Mesenchymal stem cell (in vitro differentiated cells and primary cell): ENCODE measurements around the gene HTR3D.

Experiments used
- DNase-seq: peaks from one replicate; pipeline ENCODE4 v3.0.0-alpha.2; 2013
- H2AFZ ChIP-seq: one replicate; pipeline ENCODE4 v1.6.1; 2013; ENCODE audit warnings: low read depth, mild to moderate bottlenecking, control low read depth, inconsistent platforms, low read length, moderate library complexity
- H2AK5ac ChIP-seq: 2 replicates; pipeline ENCODE4 v1.6.1; 2013; ENCODE audit warnings: low read length, moderate library complexity, mild to moderate bottlenecking, inconsistent platforms; ENCODE audit not compliant: severe bottlenecking
- H2BK120ac ChIP-seq: one replicate; pipeline ENCODE4 v1.6.1; 2013; ENCODE audit warnings: low read depth, mild to moderate bottlenecking, inconsistent platforms, low read length, moderate library complexity
- H2BK12ac ChIP-seq, 2 experiments: one replicate each; pipeline ENCODE4 v1.6.1; 2013; ENCODE audit warnings: inconsistent platforms in 2 of 2, low read length in 2 of 2, mild to moderate bottlenecking in 2 of 2, moderate library complexity in 2 of 2, control low read depth in 1 of 2
- H2BK15ac ChIP-seq: one replicate; pipeline ENCODE4 v1.6.1; 2013; ENCODE audit warnings: mild to moderate bottlenecking, low read depth, inconsistent platforms; ENCODE audit not compliant: poor library complexity, severe bottlenecking
- H2BK5ac ChIP-seq: 2 replicates; pipeline ENCODE4 v1.6.1; 2013; ENCODE audit warnings: low read depth, mild to moderate bottlenecking, low read length, control low read depth, inconsistent platforms; ENCODE audit not compliant: poor library complexity, severe bottlenecking
- H3K14ac ChIP-seq, 2 experiments: one replicate each; pipeline ENCODE4 v1.6.1; 2013; ENCODE audit warnings: inconsistent platforms in 2 of 2, low read length in 2 of 2, control low read depth in 1 of 2, mild to moderate bottlenecking in 1 of 2, moderate library complexity in 1 of 2
- H3K18ac ChIP-seq, 2 experiments: one replicate each; pipeline ENCODE4 v1.6.1; 2013; ENCODE audit warnings: inconsistent platforms in 2 of 2, low read length in 2 of 2, control low read depth in 1 of 2, low read depth in 1 of 2, mild to moderate bottlenecking in 1 of 2
- H3K23ac ChIP-seq, 2 experiments: one replicate each; pipeline ENCODE4 v1.6.1; 2013; ENCODE audit warnings: inconsistent platforms in 2 of 2, low read length in 2 of 2, mild to moderate bottlenecking in 2 of 2, moderate library complexity in 2 of 2, control low read depth in 1 of 2
- H3K27ac ChIP-seq: 2 replicates; pipeline ENCODE4 v1.5.1; 2013; ENCODE audit warnings: mild to moderate bottlenecking, moderate library complexity, low read length, control low read depth, inconsistent platforms; ENCODE audit not compliant: poor library complexity, severe bottlenecking
- H3K27me3 ChIP-seq, 2 experiments: 2 replicates each; pipeline versions ENCODE4 v1.6.1 to v1.7.0; 2013; ENCODE audit warnings: low read length in 2 of 2, mild to moderate bottlenecking in 2 of 2, moderate library complexity in 2 of 2, control low read depth in 1 of 2, inconsistent platforms in 1 of 2; ENCODE audit not compliant: control insufficient read depth in 1 of 2, insufficient read depth in 1 of 2
- H3K36me3 ChIP-seq, 2 experiments: 2 replicates each; pipeline versions ENCODE4 v1.6.1 to v1.7.0; 2013; ENCODE audit warnings: low read length in 2 of 2, control low read depth in 1 of 2, inconsistent platforms in 1 of 2, low read depth in 1 of 2, mild to moderate bottlenecking in 1 of 2; ENCODE audit not compliant: insufficient read depth in 2 of 2, control insufficient read depth in 1 of 2
- H3K4ac ChIP-seq, 2 experiments: one replicate each; pipeline ENCODE4 v1.6.1; 2013; ENCODE audit warnings: inconsistent platforms in 2 of 2, low read length in 2 of 2, mild to moderate bottlenecking in 2 of 2, moderate library complexity in 2 of 2, control low read depth in 1 of 2, low read depth in 1 of 2
- H3K4me1 ChIP-seq: 2 replicates; pipeline ENCODE4 v1.6.1; 2013; ENCODE audit warnings: low read depth, low read length, control low read depth; ENCODE audit not compliant: control insufficient read depth, insufficient read depth
- H3K4me2 ChIP-seq: 2 replicates; pipeline ENCODE4 v1.6.1; 2013; ENCODE audit warnings: low read length, mild to moderate bottlenecking, inconsistent platforms; ENCODE audit not compliant: poor library complexity, severe bottlenecking
- H3K4me3 ChIP-seq, 2 experiments: 2 replicates each; pipeline versions ENCODE4 v1.5.1 to v1.7.0; 2013; ENCODE audit warnings: low read length in 2 of 2, mild to moderate bottlenecking in 2 of 2, control low read depth in 1 of 2, low read depth in 1 of 2; ENCODE audit not compliant: insufficient read depth in 1 of 2
- H3K79me1 ChIP-seq: replicated peaks from 2 replicates; pipeline ENCODE4 v1.6.1; 2013; ENCODE audit warnings: mild to moderate bottlenecking, control low read depth, low read length, inconsistent platforms; ENCODE audit not compliant: poor library complexity, severe bottlenecking
- H3K9ac ChIP-seq: 2 replicates; pipeline ENCODE4 v1.7.0; 2013; ENCODE audit warnings: mild to moderate bottlenecking, low read length, moderate library complexity
- H3K9me3 ChIP-seq: 2 replicates; pipeline ENCODE4 v1.7.0; 2013; ENCODE audit warnings: mild to moderate bottlenecking, low read length; ENCODE audit not compliant: control insufficient read depth
- H4K8ac ChIP-seq: one replicate; pipeline ENCODE4 v1.6.1; 2013; ENCODE audit warnings: inconsistent platforms, mild to moderate bottlenecking, low read length, moderate library complexity
- H4K91ac ChIP-seq: one replicate; pipeline ENCODE4 v1.6.1; 2013; ENCODE audit warnings: mild to moderate bottlenecking, low read length, inconsistent platforms
- WGBS: methylation state at CpG from one replicate; pipeline ENCODE4 v1.1.7; 2013; ENCODE audit warnings: mixed read lengths; 5-methylcytosine and 5-hydroxymethylcytosine counted together

HTR3D gene

DNA sequence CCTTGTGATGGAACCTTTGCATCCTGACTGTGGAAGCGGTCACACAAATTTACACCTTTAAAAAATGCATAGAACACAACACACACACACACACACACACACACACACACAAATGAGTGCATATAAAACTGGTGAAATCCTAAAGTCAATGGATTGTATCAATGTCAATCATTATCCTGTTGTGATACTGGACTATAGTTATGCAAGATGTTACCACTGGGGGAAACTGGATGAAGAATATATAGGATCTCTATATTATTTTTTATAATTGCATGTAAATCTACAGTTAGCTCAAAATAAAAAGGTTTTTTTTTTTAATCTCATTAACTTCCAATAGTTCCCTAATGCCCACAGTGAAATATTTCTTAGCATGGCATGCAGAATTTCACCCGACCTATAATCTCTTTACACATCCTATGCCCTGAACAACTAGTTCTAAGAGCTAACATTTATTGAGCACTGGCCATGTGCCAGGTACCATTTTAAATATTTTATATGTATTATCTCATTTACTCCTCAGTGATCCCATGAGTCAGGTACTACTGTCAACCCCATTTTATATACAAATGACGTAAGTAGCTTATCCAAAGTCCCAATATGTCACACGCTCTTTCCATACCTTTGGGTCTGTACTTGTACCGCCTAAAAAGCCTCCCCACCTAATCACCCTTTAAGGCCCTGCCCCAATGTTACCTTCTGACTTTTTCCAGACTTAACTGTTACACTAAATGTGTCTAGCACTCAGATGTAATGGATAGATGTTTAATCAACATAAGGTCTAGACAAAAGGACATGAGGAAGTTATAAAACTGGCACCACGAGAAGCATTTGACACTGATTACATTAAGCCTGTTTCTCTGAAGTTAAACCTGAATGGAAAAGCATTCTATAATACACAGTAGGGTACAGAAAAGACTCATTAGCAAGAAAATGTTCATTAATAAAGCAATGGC is 19.3 kb upstream of the HTR3D start:
- Histone ChIP-seq H2BK12ac (no peak overlapping the region), H3K4me2 (no peak overlapping the region), H3K4ac (no peak overlapping the region), H4K8ac (no peak overlapping the region), H3K9ac (no peak overlapping the region), H2AK5ac (no peak overlapping the region), H3K79me1 (peaks cover 33% of the 10 kb centered on the region), H3K4me1 (peaks cover 8% of the 10 kb centered on the region), H3K27ac (no peak overlapping the region), H3K14ac (no peak overlapping the region), H3K23ac (no peak overlapping the region), H3K18ac (no peak overlapping the region), H2BK15ac (no peak overlapping the region), H4K91ac (no peak overlapping the region), H3K36me3 (peaks cover 13 to 51% of the 10 kb centered on the region in 2 experiments), H2AFZ (no peak overlapping the region), H3K9me3 (no peaks in the 10 kb centered on the region), H3K27me3 (no peaks in the 10 kb centered on the region), H2BK5ac (no peak overlapping the region), H2BK120ac (no peak overlapping the region), H3K4me3 (no peak overlapping the region)
- 66% methylated on average over 3 of the region's 6 CpGs for WGBS
- no peak for DNase-seq

- no peak overlapping the region for H2BK12ac ChIP-seq
- H3K18ac ChIP-seq = no peak overlapping the region
- H3K79me1 ChIP-seq = peaks cover 26% of the 10 kb centered on the region
- H3K4ac ChIP-seq = no peak overlapping the region
- H3K9me3 ChIP-seq = no peaks in the 10 kb centered on the region
- H4K91ac ChIP-seq = no peak overlapping the region
- WGBS = 79% methylated on average over 7 of the region's 10 CpGs
- no peak overlapping the region for H2BK120ac ChIP-seq
- peak; percentile 57 for DNase-seq
- H3K14ac ChIP-seq = no peak overlapping the region
- no peak overlapping the region for H3K4me2 ChIP-seq
- H4K8ac ChIP-seq = no peak overlapping the region
- no peak overlapping the region for H3K27ac ChIP-seq
- no peak overlapping the region for H2AK5ac ChIP-seq
- H2BK15ac ChIP-seq = no peak overlapping the region
- peak overlapping the region in 1 of 2 experiments; percentile 100 for H3K4me3 ChIP-seq
- H3K36me3 ChIP-seq = peaks cover under 1 to 30% of the 10 kb centered on the region in 2 experiments
- no peak overlapping the region for H2AFZ ChIP-seq
- no peak overlapping the region for H2BK5ac ChIP-seq
- no peak overlapping the region for H3K23ac ChIP-seq
- H3K4me1 ChIP-seq = peaks cover 9% of the 10 kb centered on the region
- no peaks in the 10 kb centered on the region for H3K27me3 ChIP-seq
- peak overlapping the region; percentile 23 for H3K9ac ChIP-seq
These were observed 16.0 kb upstream of the HTR3D start for GRCh38 chr3:184015381-184016019.

DNA sequence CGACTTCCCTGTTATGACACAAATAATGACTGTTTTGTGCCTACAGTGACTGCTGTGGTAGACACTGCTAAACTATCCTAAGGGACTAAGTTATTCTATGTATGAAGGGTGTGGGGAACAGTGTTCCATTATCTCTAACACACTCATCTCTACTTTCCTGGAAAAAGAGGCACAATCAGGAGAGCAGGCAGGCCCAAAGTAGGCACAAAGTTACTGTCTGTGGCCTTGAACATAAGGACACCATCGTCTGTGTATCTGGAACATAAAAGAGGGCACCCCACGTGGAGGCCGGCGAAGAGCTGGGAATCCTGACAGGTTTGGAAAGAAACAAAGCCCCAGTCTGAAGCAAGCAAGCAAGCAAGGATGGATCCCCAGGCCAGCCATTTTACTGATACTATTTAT is 15.4 kb upstream of the HTR3D start:
- H3K79me1 ChIP-seq = peaks cover 22% of the 10 kb centered on the region
- H4K8ac ChIP-seq = no peak overlapping the region
- H2BK15ac ChIP-seq = no peak overlapping the region
- H3K27ac ChIP-seq = no peak overlapping the region
- no peak overlapping the region for H3K4ac ChIP-seq
- H3K4me2 ChIP-seq = no peak overlapping the region
- H3K4me1 ChIP-seq = peaks cover 9% of the 10 kb centered on the region
- H3K14ac ChIP-seq = no peak overlapping the region
- DNase-seq = peak; percentile 7
- H3K36me3 ChIP-seq = peaks cover 0 to 25% of the 10 kb centered on the region in 2 experiments
- no peak overlapping the region for H2BK120ac ChIP-seq
- no peak overlapping the region for H3K23ac ChIP-seq
- H2AK5ac ChIP-seq = no peak overlapping the region
- H3K9me3 ChIP-seq = no peaks in the 10 kb centered on the region
- no peak overlapping the region for H3K18ac ChIP-seq
- peak overlapping the region in 1 of 2 experiments; percentile 100 for H3K4me3 ChIP-seq
- peak overlapping the region; percentile 2 for H3K9ac ChIP-seq
- WGBS = 90% methylated on average over 4 of the region's 5 CpGs
- H2BK5ac ChIP-seq = no peak overlapping the region
- H2AFZ ChIP-seq = no peak overlapping the region
- H2BK12ac ChIP-seq = no peak overlapping the region
- no peak overlapping the region for H4K91ac ChIP-seq
- H3K27me3 ChIP-seq = no peaks in the 10 kb centered on the region
